SK-MEL-5 (cell line): Measurements from ENCODE around the gene GNS. TPM values are rescaled to one million over a fixed set of nuclear protein-coding genes. Genes with fewer than 3 reads are reported as not detected.
"Not testable (repeated sequence)": the region's sequence is repeated elsewhere in the genome, so short reads cannot be mapped to it uniquely, and the experiment has no call there.

ENCODE experiments used
- DNase-seq: peaks from one replicate; pipeline ENCODE4 v3.0.0-alpha.2; 2016; ENCODE audit warnings: low read depth, low spot score
- in situ Hi-C: cut with HindIII; loops from 2 replicates; pipeline ENCODE4 v1.10.0; 2016; ENCODE audit warnings: low sequenced_read_pairs, high pct_unique_total_duplicates, low pct_unique_long_range_greater_than_20kb
- total RNA-seq: library from RNA; depleted of rRNA; stranded (reverse); fragments of >200 nt; shearing (Covaris generic); gene quantifications from 2 replicates; pipeline ENCODE4 v1.2.3, GENCODE V29; 2014

GNS gene
- total RNA-seq, 1 experiment from 2014 or later: 236 TPM

DNA sequence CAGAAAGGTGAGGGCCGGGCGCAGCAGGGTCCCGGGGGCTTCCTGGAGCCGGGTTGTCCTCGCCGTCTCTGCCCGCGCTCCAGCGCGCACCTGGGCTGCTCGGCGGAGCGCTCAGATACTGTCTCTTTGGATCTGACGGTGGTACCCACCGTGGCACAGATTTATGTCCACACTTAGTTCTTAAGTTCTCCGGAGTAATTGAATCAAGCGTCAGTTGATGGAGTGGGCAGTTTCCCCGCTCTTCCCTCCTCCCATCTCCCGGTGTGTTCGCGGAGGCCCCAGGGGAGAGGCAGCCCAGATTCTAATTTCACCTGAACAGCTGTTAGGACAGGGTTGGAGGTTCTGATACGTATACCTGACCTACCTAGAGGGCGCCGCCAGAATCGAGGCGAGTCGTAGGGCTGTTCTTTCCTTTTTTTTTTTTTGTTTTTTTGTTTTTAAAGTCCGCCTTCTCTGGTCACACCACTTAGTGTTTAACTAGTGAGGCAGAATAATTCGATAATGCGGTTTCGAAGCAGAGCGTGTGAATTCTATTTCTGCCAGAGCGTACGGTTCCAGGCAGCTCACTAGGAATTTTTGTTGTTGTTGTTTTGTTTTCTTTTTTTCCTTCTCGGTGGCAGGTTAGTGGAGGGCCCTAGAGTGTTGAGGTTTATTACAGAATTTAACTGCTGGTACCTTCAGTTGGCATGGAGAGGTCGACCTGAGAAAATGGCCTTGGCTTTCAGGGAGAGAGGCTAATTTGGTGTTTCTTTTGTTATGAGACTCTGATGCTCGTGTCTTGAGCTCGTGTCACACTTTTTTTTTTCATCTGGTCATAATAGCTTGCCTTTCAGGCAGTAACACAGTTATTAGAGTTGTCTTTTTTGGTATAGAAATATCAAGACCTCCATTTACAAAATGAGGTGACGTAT is 22.3 kb upstream of the GNS start:
- DNase-seq: no peak
- in situ Hi-C loops: no loop called here

- DNase-seq: no peak
- in situ Hi-C loops: no loop called here
Measured at GRCh38 chr12:64780531-64781279, 21.5 kb upstream of the GNS start.

- DNase-seq: no peak
- in situ Hi-C loops: no loop called here
Measured at GRCh38 chr12:64780132-64780530, 20.9 kb upstream of the GNS start.

DNA sequence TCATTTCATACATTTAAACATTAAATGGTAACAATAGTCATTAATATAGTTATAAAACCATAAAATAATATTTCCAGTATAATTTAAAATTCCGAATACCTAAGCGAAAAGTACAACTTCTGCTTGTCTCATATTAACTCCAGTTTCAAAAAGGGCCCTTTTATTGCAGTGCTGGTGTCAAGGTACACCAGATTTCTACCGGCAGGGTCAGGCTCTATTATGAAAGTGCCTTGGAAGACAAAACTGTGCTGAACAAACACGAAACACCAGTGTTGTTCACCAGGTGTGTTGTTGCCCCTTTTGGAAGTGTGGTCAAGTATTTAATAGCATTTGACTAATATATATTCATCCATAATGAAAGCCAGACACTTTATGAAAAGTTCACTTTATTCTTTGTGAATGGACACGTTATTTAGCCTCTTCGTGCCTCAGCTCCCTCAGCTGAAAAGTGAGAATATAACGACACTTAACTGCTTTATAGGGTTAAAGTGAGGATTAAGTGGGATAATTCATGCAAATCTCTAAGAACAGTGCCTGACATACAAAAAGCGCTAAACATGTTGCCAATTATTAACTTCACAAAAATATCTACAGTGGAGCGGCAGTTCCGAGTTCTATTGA is 20.3 kb upstream of the GNS start:
- in situ Hi-C loops: no loop called here

DNA sequence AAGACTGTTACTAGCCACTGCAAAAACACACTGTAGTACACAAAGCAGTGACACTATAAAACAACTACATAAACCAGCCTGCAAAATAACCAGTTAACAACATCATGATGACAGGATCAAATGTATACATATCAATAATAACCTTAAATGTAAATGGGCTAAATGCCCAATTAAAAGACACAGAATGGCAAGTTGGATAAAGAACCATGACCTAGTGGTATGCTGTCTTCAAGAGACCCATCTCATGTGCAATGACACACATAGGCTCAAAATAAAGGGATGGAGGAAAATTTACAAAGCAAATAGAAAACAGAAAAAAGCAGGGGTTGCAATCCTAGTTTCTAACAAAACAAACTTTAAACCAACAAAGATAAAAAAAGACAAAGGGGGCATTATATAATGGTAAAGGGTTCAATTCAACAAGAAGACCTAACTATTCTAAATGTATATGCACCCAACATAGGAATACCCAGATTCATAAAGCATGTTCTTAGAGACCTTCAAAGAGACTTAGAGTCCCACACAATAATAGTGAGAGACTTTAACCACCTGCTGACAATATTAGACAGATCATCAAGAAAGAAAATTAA is 16.0 kb upstream of the GNS start:
- DNase-seq, in situ Hi-C loops: not testable (repeated sequence)

More for the DNA sequence above, 20.3 kb upstream of the GNS start:
- DNase-seq: no peak

- in situ Hi-C loops: no loop called here
- DNase-seq: no peak
Measured at GRCh38 chr12:64773386-64773785, 14.2 kb upstream of the GNS start.

GRCh38 chr12:64767495-64767894 is 8.3 kb upstream of the GNS start:
- no peak for DNase-seq
- in situ Hi-C loops: no loop called here

- in situ Hi-C loops: no loop called here
- DNase-seq: no peak
Measured at GRCh38 chr12:64760808-64761573, 1.8 kb upstream of the GNS start.

DNA sequence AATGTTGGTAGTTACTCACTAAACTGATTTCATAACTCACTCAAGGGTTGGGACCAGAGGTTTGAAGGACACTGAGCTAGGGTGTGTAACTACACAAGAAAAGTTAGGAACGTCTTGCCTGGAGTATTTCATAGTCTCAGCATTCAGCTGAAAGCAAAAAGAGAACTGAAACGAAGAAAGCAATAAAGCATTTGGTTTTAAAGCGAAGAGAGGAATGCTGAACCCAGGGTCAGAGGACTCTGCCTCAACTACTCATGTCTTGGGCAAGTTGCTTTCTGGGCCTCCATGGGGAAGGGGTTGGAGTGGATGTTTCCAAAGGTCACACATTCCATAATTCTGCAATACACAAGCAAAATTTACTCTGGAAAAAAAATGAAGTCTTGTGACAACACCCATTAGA is 1.4 kb downstream of the GNS start:
- DNase-seq: no peak
- in situ Hi-C loops: no loop called here

DNA sequence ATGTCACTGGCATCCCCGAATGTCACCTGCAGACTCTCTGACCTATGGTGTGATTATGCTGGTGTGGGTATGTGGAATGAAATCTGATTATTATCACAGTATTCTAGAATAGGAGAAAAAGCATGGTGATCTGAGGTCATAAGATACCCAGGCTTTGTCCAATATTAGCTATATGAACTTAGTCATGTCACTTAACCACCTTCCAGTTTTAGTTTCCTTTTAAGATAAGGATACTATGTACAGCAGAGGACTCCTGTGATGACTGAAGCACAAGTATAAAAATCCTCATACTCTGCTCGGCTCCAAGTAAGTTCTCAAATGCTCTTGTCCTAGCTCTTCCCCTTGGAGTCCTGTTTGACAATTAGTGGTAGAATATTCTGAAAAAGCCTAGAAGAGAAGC is 2.8 kb downstream of the GNS start:
- no peak for DNase-seq
- in situ Hi-C loops: no loop called here

DNA sequence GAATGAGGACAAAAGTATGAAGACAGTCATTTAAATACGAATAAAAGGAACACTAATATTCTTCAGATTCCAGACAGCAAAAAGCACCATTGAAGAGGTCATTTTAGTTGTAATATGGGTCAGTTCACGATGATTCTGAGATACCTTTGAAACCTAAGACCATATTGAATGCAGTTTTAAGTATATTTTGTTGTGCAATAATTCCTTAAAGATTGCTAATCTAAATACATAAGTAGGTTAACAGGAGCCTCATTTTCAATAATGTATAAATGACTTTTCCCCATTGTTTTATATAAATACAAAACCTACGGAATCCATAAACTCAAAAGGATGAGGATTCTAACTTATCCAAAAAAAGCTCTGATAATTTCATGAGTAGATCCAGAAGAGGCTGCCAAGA is 5.8 kb downstream of the GNS start:
- DNase-seq: no peak
- in situ Hi-C loops: no loop called here

DNA sequence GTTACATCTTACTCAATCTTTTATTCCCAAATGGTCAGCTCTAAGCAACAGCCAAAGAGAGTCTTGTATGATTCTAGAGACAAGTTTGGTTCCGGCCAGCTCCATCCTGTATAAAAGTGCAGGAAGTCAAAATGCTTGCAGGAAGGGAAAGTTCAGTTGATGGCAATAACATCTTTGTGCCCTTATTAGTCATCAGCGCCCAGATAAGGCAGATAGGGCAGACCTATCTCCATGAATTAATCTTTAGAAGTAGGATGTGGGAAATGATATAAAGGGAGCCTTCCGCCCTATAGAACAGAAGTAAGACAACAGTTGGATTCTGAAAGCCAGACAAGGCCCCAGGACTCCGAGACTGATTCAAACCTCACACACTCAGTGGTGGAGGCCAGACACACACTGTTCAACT is 6.4 kb downstream of the GNS start:
- in situ Hi-C loops: no loop called here

DNA sequence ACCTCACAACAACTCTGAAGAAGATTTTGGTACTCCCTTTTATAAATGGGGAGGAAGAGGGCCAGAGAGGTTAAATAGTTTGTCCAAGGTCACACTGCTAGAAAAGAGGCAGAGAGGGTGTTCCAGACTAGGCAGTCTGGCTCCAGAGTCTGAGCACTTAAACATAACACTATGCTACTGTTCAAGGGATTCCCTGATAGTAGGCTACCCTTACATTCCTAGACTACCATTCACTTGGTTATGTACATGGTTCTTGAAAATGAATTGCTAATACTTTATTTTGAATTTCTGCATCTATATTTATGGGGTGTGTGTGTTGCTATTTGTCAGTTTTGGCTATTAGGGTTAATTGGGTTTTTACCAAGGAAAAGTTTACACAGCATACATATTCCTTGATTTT is 7.2 kb downstream of the GNS start:
- DNase-seq: no peak
- in situ Hi-C loops: no loop called here

More for the DNA sequence above, 6.4 kb downstream of the GNS start:
- DNase-seq: no peak

DNA sequence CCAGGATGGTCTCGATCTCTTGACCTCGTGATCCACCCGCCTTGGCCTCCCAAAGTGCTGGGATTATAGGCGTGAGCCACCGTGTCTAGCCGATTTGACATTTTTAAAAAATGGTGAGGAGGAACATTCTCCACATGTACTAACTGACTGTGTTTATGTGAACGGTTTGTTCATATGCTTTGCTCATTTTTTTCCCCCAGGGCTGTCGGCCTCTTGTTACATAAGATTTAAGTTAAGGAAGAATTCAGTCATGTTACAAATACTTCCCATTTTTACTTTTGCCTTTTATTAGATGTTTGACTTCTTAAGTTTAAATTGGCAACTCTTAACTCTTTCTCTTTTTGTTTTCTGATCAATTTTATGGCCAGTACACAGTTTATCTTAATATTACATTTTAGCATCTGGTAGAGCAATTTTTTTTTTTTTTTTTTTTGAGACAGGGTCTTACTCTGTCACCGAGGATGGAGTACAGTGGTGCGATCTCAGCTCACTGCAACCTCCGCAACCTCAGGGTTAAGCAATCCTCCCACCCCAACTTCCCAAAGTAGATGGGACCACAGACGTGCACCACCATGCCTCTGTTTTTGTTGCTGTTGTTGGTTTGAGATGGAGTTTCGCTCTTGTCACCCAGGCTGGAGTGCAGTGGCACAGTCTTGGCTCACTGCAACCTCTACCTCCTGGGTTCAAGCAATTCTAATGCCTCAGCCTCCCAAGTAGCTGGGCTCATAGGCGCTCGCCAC is 9.6 kb downstream of the GNS start:
- in situ Hi-C loops: no loop called here
- no peak for DNase-seq

DNA sequence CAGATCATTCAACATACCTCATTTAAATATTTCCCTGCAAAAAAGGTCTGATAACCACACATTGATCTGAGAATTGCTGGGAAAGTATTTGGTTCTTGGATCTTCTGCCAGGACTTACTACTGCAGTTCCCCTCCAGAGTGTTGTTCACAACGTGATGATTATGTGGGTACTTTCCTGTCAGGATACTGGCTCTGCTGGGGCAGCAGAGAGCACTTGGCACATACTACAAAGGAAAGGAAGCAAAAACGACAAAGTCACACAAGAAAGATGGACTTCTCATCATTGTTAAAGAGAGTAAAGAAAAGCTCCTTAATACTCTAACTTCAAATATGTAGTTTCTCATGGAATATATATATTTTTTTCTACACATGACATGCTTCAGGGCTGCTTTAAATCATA is 11.5 kb downstream of the GNS start:
- in situ Hi-C loops: no loop called here
- no peak for DNase-seq

DNA sequence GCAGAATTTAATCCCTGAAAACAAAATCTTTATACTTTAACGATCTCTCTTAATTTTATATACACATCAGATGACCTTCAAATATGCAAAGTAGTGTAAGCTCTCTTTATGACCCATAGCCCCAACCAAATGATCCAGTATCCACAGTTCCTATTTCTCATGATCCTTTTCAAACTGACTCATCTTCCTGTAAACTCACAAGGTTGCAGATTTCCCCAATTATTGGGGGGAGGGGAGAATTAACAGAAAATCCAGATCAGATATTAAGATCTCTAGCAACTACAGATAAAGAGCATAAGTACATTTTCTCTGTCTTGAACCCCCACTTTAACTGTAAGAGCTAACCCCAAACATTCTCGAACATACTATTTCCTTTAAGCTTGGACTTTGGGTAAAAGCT is 12.5 kb downstream of the GNS start:
- no peak for DNase-seq
- in situ Hi-C loops: no loop called here

DNA sequence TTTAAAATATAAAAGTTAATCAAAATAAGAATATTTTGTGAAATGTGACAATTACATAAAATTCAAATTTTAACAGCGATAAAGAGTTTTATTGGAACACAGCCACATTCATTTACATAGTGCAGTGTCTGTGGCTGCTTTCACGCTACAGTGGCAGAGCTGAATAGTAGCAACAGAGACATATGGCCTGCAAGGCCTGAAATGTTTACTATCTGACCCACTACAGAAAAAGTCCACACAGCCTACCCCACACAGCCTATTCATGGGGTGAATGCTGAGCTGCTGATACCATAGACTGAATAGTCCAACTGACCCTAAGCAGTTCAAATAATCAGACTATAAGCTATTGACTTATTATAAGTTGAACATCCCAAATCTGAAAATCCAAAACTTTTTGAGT is 13.2 kb downstream of the GNS start:
- in situ Hi-C loops: no loop called here
- no peak for DNase-seq
